ENCODE measurements around the gene UBE2N. TPM values are rescaled to one million over a fixed set of nuclear protein-coding genes. Genes with fewer than 3 reads are reported as not detected.
A peak's percentile ranks its signal among the peaks of the same experiment; 100 is the strongest.

UBE2N gene
- total RNA-seq, 4 donors from 2014 or later: 18.0 to 26.4 (median 22.1) TPM

- Histone ChIP-seq H3K4me1 (peaks cover 0 to 18% (median 0%) of the 10 kb centered on the region in 4 donors), H3K27ac (no peak overlapping the region), H3K27me3 (no peaks in the 10 kb centered on the region), H3K9me3 (no peaks in the 10 kb centered on the region), H3K4me3 (no peak overlapping the region), H3K36me3 (peaks cover 0 to 32% (median 0%) of the 10 kb centered on the region in 3 donors)
- TF ChIP-seq POLR2A (IDR thresholded peaks at IDR 0.05) (no peak), CTCF (IDR thresholded peaks at IDR 0.05) (no peak)
- no peak for DNase-seq
Observed at GRCh38 chr12:93469386-93469785, 27.6 kb upstream of the UBE2N start.

GRCh38 chr12:93468008-93468371, 26.2 kb upstream of the UBE2N start:
- no peaks in the 10 kb centered on the region for H3K27me3 ChIP-seq
- DNase-seq: no peak
- H3K9me3 ChIP-seq: no peaks in the 10 kb centered on the region
- TF ChIP-seq CTCF (IDR thresholded peaks at IDR 0.05): no peak
- no peak for TF ChIP-seq POLR2A (IDR thresholded peaks at IDR 0.05)
- peak overlapping the region; percentile 63 to 84 (median 74) for H3K4me3 ChIP-seq
- H3K36me3 ChIP-seq: peaks cover 0 to 19% (median 0%) of the 10 kb centered on the region in 3 donors
- peak overlapping the region; percentile 82 to 95 (median 90) for H3K27ac ChIP-seq
- H3K4me1 ChIP-seq: peaks cover 0 to 18% (median 0%) of the 10 kb centered on the region in 4 donors

GRCh38 chr12:93467351-93468007, 25.7 kb upstream of the UBE2N start, which contains the start of gene MRPL42:
Gene MRPL42 (plus strand): TSS chr12:93467514. CDS start chr12:93469286, 1,772 bp downstream.
- H3K4me1 ChIP-seq: peaks cover 0 to 18% (median 0%) of the 10 kb centered on the region in 4 donors
- H3K9me3 ChIP-seq: no peaks in the 10 kb centered on the region
- TF ChIP-seq POLR2A (IDR thresholded peaks at IDR 0.05): peak; percentile 58 to 60
- TF ChIP-seq CTCF (IDR thresholded peaks at IDR 0.05): peak; percentile 55 to 83 (median 77)
- H3K27ac ChIP-seq: peak within 1 kb of the TSS; percentile 82 to 95 (median 90)
- peak; percentile 83 to 97 (median 95) for DNase-seq
- peak within 1 kb of the TSS; percentile 63 to 84 (median 74) for H3K4me3 ChIP-seq
- no peaks in the 10 kb centered on the region for H3K27me3 ChIP-seq
- H3K36me3 ChIP-seq: peaks cover 0 to 19% (median 0%) of the 10 kb centered on the region in 3 donors

GRCh38 chr12:93466625-93467350, 25.0 kb upstream of the UBE2N start:
- Histone ChIP-seq H3K36me3 (peaks cover 0 to 12% (median 0%) of the 10 kb centered on the region in 3 donors), H3K27me3 (no peaks in the 10 kb centered on the region), H3K27ac (peak overlapping the region in 2 of 4 donors; percentile 92 to 95), H3K9me3 (no peaks in the 10 kb centered on the region), H3K4me3 (peak overlapping the region; percentile 63 to 84 (median 74)), H3K4me1 (peaks cover 0 to 18% (median 0%) of the 10 kb centered on the region in 4 donors)
- no peak for DNase-seq
- TF ChIP-seq POLR2A (IDR thresholded peaks at IDR 0.05) (no peak), CTCF (IDR thresholded peaks at IDR 0.05) (no peak)

- H3K4me3 ChIP-seq: no peak overlapping the region
- no peak overlapping the region for H3K27ac ChIP-seq
- no peak for TF ChIP-seq CTCF (IDR thresholded peaks at IDR 0.05)
- no peak for TF ChIP-seq POLR2A (IDR thresholded peaks at IDR 0.05)
- no peaks in the 10 kb centered on the region for H3K9me3 ChIP-seq
- peaks cover 0 to 3% (median 0%) of the 10 kb centered on the region in 3 donors for H3K36me3 ChIP-seq
- H3K4me1 ChIP-seq: peaks cover 0 to 18% (median 0%) of the 10 kb centered on the region in 4 donors
- no peak for DNase-seq
- H3K27me3 ChIP-seq: no peaks in the 10 kb centered on the region
Observed at GRCh38 chr12:93465841-93466240, 24.1 kb upstream of the UBE2N start.
